ENCODE measurements around the gene MTUS2.

The MTUS2 gene

DNA sequence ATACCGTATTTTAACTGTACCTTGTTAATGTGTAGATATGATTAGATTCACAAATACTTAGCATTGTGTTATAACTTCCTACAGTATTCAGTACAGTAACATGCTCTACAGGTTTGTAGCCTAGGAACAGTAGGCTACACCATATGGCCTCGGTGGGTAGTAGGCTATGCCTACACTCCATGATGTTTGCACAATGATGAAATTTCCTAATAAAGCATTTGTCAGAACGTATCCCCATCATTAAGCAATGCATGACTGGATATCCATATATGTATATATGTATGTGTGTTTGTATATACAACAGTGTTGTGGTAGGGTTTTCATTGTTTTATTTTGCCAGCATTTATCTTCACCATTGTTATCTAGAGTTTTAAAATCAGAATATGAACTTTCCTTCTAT lies 655.9 kb downstream of the MTUS2 start:
- TF ChIP-seq, protein P1, sequence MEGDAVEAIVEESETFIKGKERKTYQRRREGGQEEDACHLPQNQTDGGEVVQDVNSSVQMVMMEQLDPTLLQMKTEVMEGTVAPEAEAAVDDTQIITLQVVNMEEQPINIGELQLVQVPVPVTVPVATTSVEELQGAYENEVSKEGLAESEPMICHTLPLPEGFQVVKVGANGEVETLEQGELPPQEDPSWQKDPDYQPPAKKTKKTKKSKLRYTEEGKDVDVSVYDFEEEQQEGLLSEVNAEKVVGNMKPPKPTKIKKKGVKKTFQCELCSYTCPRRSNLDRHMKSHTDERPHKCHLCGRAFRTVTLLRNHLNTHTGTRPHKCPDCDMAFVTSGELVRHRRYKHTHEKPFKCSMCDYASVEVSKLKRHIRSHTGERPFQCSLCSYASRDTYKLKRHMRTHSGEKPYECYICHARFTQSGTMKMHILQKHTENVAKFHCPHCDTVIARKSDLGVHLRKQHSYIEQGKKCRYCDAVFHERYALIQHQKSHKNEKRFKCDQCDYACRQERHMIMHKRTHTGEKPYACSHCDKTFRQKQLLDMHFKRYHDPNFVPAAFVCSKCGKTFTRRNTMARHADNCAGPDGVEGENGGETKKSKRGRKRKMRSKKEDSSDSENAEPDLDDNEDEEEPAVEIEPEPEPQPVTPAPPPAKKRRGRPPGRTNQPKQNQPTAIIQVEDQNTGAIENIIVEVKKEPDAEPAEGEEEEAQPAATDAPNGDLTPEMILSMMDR (conservative IDR thresholded peaks at IDR 0.05; ENCODE audit: low read depth, low read length): no peak

DNA sequence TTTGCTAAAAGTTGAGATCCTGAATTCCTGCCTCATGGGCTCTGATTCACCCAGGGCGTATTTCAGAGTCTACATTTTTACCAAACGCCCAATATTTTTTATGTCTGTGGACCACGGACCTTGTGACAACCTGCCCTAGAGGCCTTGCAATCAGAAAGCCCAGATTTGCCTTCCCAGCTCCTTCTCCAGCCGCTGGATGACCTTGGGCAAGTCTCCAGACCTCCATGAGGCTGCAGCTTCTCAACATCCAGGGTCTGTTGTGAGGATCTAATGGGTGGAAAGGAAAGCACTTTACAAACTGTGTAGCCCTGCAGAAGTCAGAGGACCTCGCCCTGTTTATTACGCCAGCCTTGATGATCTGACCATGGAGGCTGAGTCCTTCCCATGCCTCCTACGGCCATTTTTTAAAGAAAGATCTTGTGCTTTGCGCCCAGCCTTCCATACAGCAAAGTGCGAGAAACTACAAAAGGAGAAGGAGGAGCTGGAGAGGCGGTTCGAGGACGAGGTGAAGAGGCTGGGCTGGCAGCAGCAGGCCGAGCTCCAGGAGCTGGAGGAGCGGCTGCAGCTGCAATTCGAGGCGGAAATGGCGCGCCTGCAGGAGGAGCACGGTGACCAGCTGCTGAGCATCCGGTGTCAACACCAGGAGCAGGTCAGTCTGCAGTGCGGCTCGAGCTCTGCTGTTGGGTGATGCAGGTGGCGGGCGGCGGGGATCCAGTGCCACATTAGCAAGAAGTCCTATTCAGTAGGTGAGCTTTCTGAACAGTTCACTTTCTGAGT lies 659.8 kb downstream of the MTUS2 start:
- TF ChIP-seq, protein P1 (conservative IDR thresholded peaks at IDR 0.05; ENCODE audit: low read depth, low read length): no peak
- no peak for DNase-seq (ENCODE audit: low read depth)
- H3K4me3 ChIP-seq (ENCODE audit: low read length): no peak overlapping the region

More for the DNA sequence above, 655.9 kb downstream of the MTUS2 start:
- no peak for DNase-seq (ENCODE audit: low read depth)
- no peak overlapping the region for H3K4me3 ChIP-seq (ENCODE audit: low read length)

DNA sequence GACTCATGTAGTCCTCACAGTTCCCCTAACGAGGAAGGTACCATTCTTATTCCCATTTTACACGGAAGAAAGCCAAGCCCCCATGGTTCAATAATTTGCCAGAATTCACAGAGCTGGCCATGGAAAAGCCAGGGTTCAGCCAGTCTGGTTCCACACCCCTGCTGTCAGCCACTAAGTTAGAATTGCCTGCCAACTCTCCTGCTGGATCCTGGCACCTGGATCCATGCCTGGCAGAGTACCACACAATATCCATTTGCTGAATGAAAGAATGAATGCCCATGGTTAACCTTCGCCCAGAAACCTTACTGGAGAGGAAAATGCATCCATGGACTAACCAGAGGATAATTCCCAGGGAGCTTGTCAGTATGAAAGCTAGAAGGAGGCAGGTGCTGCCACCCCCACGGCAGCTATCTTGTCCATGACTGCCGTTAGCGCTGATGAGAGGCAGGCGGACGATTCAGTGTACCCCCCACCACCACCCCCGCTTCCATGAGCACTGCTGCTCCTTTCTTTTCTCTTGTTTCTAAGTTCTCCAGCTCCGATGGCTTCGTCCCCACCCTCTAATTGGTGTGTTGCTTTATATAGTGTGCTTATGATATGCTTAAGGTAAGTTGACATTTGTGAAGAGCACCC lies 660.9 kb downstream of the MTUS2 start:
- H3K4me3 ChIP-seq (ENCODE audit: low read length): no peak overlapping the region
- TF ChIP-seq, protein P1 (conservative IDR thresholded peaks at IDR 0.05; ENCODE audit: low read depth, low read length): no peak
- no peak for DNase-seq (ENCODE audit: low read depth)

DNA sequence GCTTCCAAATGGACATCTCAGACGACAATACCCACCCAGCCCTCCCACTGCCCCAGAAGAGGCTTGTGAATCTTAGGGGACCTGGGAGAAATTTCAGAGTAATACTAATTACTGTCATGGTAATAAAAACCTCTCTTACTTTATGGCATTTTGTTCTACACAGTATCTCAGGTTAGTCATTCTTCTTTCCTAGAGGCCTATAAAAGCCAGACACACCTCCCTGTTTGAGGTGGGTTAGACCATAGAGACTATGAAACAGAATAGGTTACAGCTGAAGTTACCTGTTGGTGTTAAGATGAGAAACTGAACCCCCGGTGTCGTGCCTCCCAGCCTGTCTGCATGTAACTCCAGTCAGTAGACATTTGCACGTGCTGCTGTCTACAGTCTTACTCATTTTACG lies 661.5 kb downstream of the MTUS2 start:
- H3K4me3 ChIP-seq (ENCODE audit: low read length): no peak overlapping the region
- no peak for DNase-seq (ENCODE audit: low read depth)
- TF ChIP-seq, protein P1 (conservative IDR thresholded peaks at IDR 0.05; ENCODE audit: low read depth, low read length): no peak

DNA sequence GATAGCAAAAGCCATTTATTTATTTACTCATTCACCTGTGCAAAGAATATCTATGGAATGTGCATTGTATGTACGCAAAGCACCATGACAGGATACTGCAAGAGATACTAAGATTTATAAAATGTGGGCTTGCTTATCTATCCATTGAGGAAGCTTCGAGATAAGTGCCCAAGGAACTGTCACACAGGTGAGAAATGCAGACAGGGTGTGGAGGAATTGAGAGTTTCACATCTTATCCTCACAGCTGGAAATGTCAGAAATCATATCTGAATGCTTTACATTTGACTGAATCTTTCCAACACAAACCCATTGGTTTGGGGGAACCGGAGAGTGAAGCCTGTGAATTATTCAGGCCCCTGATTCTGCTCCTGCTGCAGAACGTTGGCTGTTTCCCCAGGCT lies 662.4 kb downstream of the MTUS2 start:
- no peak overlapping the region for H3K4me3 ChIP-seq (ENCODE audit: low read length)
- DNase-seq (ENCODE audit: low read depth): no peak
- TF ChIP-seq, protein P1 (conservative IDR thresholded peaks at IDR 0.05; ENCODE audit: low read depth, low read length): no peak

DNA sequence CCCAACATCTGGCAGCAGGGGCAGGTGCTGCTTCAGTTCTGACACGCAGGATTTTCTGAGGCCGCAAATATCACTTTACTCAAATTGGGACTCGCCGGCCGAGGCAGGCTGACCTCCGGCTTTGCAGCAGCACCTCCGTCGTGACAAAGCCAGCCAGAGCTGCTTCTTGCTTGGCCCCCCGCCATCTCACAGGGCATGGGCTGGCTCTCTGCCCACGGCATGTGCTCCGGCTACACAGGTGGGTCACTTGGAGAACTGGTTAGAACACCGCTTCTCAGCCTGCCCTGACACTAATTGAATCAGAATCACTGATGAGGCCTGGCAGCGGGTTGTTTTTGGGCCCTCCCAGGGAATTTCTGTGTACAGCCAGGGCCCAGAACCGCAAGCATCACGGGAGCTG lies 663.1 kb downstream of the MTUS2 start:
- TF ChIP-seq, protein P1 (conservative IDR thresholded peaks at IDR 0.05; ENCODE audit: low read depth, low read length): no peak
- no peak overlapping the region for H3K4me3 ChIP-seq (ENCODE audit: low read length)
- DNase-seq (ENCODE audit: low read depth): no peak

DNA sequence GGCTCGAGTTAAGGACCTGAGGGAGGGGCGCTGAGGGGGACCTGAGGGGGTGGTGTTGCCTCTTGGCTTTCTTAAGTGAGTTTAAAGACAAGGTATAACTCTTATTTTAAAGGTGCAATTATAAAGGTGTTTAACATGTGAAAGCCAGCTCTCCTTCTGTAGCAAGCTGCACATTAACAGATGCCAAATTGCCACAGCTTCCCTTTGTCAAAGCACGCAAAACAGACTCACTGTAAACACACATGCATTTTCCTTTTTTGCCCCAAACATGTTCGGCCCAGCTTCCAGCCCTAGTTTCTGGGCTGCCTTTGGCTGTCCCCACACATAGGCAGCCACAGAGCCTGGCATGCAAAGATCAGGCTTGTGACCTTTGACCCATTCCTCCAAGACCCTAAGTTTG lies 663.5 kb downstream of the MTUS2 start:
- DNase-seq (ENCODE audit: low read depth): no peak
- no peak overlapping the region for H3K4me3 ChIP-seq (ENCODE audit: low read length)
- TF ChIP-seq, protein P1 (conservative IDR thresholded peaks at IDR 0.05; ENCODE audit: low read depth, low read length): no peak
